CD14-positive monocyte (primary cell): Measurements from ENCODE around the gene TCF4. TPM values are rescaled to one million over a fixed set of nuclear protein-coding genes. Genes with fewer than 3 reads are reported as not detected.

Experiments
- DNase-seq, 3 donors: peaks; one replicate each; pipeline ENCODE4 v3.0.0-alpha.2; 2011 to 2022
- H2AFZ ChIP-seq: 2 replicates; pipeline ENCODE4 v1.6.0; 2012; ENCODE audit warnings: mild to moderate bottlenecking, low read depth, low read length, inconsistent platforms; ENCODE audit not compliant: insufficient read depth, poor library complexity, severe bottlenecking
- H3K27ac ChIP-seq, 2 donors: 1 replicate in 1 of 2; 2 replicates in 1 of 2; pipeline ENCODE4 v1.5.1; 2012 to 2013; ENCODE audit warnings: low read length in 2 of 2, control low read depth in 1 of 2, inconsistent platforms in 1 of 2, low read depth in 1 of 2, mild to moderate bottlenecking in 1 of 2
- H3K27me3 ChIP-seq, 2 donors: one replicate each; pipeline versions ENCODE4 v1.6.0 to v1.6.1; 2011 to 2013; ENCODE audit warnings: low read length in 2 of 2; ENCODE audit not compliant: control insufficient read depth in 2 of 2, insufficient read depth in 2 of 2
- H3K36me3 ChIP-seq, 2 donors: replicated peaks in 1 of 2; 1 replicate in 1 of 2; 2 replicates in 1 of 2; pipeline versions ENCODE4 v1.5.1 to v1.6.1; 2012 to 2013; ENCODE audit warnings: low read length in 2 of 2, control low read depth in 1 of 2, inconsistent platforms in 1 of 2, mild to moderate bottlenecking in 1 of 2; ENCODE audit not compliant: insufficient read depth in 2 of 2, control insufficient read depth in 1 of 2
- H3K4me1 ChIP-seq, 2 donors: 1 replicate in 1 of 2; 2 replicates in 1 of 2; pipeline versions ENCODE4 v1.5.1 to v1.6.1; 2012 to 2013; ENCODE audit warnings: low read length in 2 of 2, control low read depth in 1 of 2, inconsistent platforms in 1 of 2, mild to moderate bottlenecking in 1 of 2, moderate library complexity in 1 of 2; ENCODE audit not compliant: insufficient read depth in 2 of 2, control insufficient read depth in 1 of 2
- H3K4me2 ChIP-seq: replicated peaks from 2 replicates; pipeline ENCODE3; 2012; ENCODE audit warnings: low read length, moderate library complexity, mild to moderate bottlenecking; ENCODE audit not compliant: poor library complexity, severe bottlenecking; ENCODE audit errors: extremely low read depth
- H3K4me3 ChIP-seq, 3 experiments: fragments of 200-600 bp in 1 of 3; sonication (generic) in 1 of 3; replicated peaks in 1 of 3; 1 replicate in 2 of 3; 2 replicates in 1 of 3; pipeline ENCODE4 v1.5.1; 2011 to 2013; ENCODE audit warnings: low read length in 3 of 3, mild to moderate bottlenecking in 3 of 3, control low read depth in 2 of 3, low read depth in 2 of 3, inconsistent platforms in 1 of 3, moderate library complexity in 1 of 3
- H3K79me2 ChIP-seq: 2 replicates; pipeline ENCODE4 v1.6.0; 2012; ENCODE audit warnings: mild to moderate bottlenecking, control low read depth, inconsistent platforms, low read length, moderate library complexity; ENCODE audit not compliant: insufficient read depth
- H3K9ac ChIP-seq: 2 replicates; pipeline ENCODE4 v1.6.0; 2017; ENCODE audit warnings: low read length, mild to moderate bottlenecking; ENCODE audit not compliant: insufficient read depth, poor library complexity, severe bottlenecking
- H3K9me3 ChIP-seq, 2 donors: replicated peaks in 1 of 2; 1 replicate in 1 of 2; 2 replicates in 1 of 2; pipeline versions ENCODE4 v1.5.1 to v1.6.1; 2012 to 2013; ENCODE audit warnings: low read length in 2 of 2, control low read depth in 1 of 2; ENCODE audit not compliant: control insufficient read depth in 1 of 2, insufficient read depth in 1 of 2
- H4K20me1 ChIP-seq: 2 replicates; pipeline ENCODE4 v1.6.0; 2012; ENCODE audit warnings: mild to moderate bottlenecking, low read length, control low read depth, moderate library complexity; ENCODE audit not compliant: insufficient read depth
- H3K27ac Mint-ChIP-seq, 7 donors: one replicate each; pipeline ENCODE4 v1.8.0; 2020; ENCODE audit warnings: mild to moderate bottlenecking in 7 of 7, mixed read lengths in 7 of 7, moderate library complexity in 6 of 7, inconsistent platforms in 2 of 7
- H3K27me3 Mint-ChIP-seq, 3 donors: one replicate each; pipeline ENCODE4 v1.8.0; 2021 to 2022; ENCODE audit warnings: low read depth in 3 of 3, mild to moderate bottlenecking in 3 of 3, mixed read lengths in 3 of 3, moderate library complexity in 3 of 3, inconsistent platforms in 1 of 3
- H3K36me3 Mint-ChIP-seq, 2 donors: one replicate each; pipeline ENCODE4 v1.8.0; 2020; ENCODE audit warnings: mixed read lengths in 2 of 2, inconsistent platforms in 1 of 2, mild to moderate bottlenecking in 1 of 2
- H3K4me1 Mint-ChIP-seq: one replicate; pipeline ENCODE4 v1.8.0; 2020; ENCODE audit warnings: mild to moderate bottlenecking, mixed read lengths
- H3K4me3 Mint-ChIP-seq, 2 donors: one replicate each; pipeline ENCODE4 v1.8.0; 2020; ENCODE audit warnings: mild to moderate bottlenecking in 2 of 2, mixed read lengths in 2 of 2, moderate library complexity in 1 of 2
- H3K9me3 Mint-ChIP-seq, 7 donors: one replicate each; pipeline ENCODE4 v1.8.0; 2020 to 2022; ENCODE audit warnings: mixed read lengths in 7 of 7, mild to moderate bottlenecking in 6 of 7, moderate library complexity in 6 of 7, inconsistent platforms in 2 of 7
- CTCF ChIP-seq: fragments of 200-600 bp; IDR thresholded peaks from one replicate; pipeline ENCODE4 v1.8.0; 2022; ENCODE audit warnings: antibody characterized with exemption, mild to moderate bottlenecking
- WGBS: methylation state at CpG from one replicate; pipeline ENCODE4 v1.1.5; 2013; ENCODE audit warnings: missing lambda C conversion rate; ENCODE audit not compliant: insufficient coverage; 5-methylcytosine and 5-hydroxymethylcytosine counted together
- intact Hi-C, 2 donors: fragments of 100-400 bp; cut with micrococcal nuclease; formaldehyde crosslinking; loops; one replicate each; pipeline versions ENCODE4 v1.15.0 to v1.15.1; 2023
- polyA plus RNA-seq, 3 donors: library from polyadenylated mRNA; depleted of rRNA in 1 of 3; unstranded in 2 of 3; stranded (reverse) in 1 of 3; fragments of 300-500 nt in 2 of 3; fragments of >200 nt in 1 of 3; fragmentation: Illumina TruSeq in 2 of 3; gene quantifications; 1 replicate in 2 of 3; 2 replicates in 1 of 3; pipeline ENCODE4 v1.2.3, GENCODE V29; 2012 to 2021

TCF4 gene
- polyA plus RNA-seq, 3 donors = 5.9 to 12.9 (median 10.7) TPM

GRCh38 chr18:55477860-55478581 is 110.0 kb downstream of the TCF4 start:
- Mint-ChIP-seq H3K9me3 (no peaks in the 10 kb centered on the region), H3K36me3 (no peaks in the 10 kb centered on the region), H3K27ac (peak overlapping the region in 4 of 7 donors; percentile 55 to 91 (median 70)), H3K4me1 (peaks cover 14% of the 10 kb centered on the region), H3K4me3 (peak overlapping the region; percentile 90 to 97), H3K27me3 (peaks cover 0 to 7% (median 0%) of the 10 kb centered on the region in 3 donors)
- Histone ChIP-seq H3K79me2 (no peaks in the 10 kb centered on the region), H2AFZ (peak overlapping the region; percentile 90), H3K4me1 (peaks cover 6 to 17% of the 10 kb centered on the region in 2 donors), H3K36me3 (no peaks in the 10 kb centered on the region), H3K27ac (peak overlapping the region in 1 of 2 donors; percentile 76), H3K4me2 (peak overlapping the region; percentile 89), H3K4me3 (peak overlapping the region; percentile 44 to 99 (median 82)), H3K9me3 (no peaks in the 10 kb centered on the region), H4K20me1 (no peaks in the 10 kb centered on the region), H3K9ac (peak overlapping the region; percentile 61), H3K27me3 (no peaks in the 10 kb centered on the region)
- no peak for DNase-seq
- 41% methylated on average over 7 of the region's 8 CpGs for WGBS
- no peak for TF ChIP-seq CTCF
- intact Hi-C loops = no loop called here

DNA sequence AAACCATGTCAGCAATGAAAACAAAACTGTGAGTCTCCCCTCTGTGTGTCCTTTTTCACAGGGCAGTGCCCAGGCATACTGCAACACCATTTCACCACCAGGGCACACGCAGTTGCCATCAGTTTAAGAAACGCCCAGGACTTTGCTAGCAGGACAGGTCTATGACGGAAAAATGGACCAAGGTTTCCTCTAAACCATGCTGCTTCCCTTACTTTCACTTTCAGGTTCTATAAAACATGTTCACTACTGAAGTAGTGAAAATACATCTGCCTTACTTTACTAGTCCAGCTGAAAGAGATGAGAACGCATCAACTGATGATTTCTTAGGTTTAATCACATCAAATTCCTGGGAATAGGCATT is 110.5 kb downstream of the TCF4 start:
- Mint-ChIP-seq H3K9me3 (no peaks in the 10 kb centered on the region), H3K4me1 (peaks cover 14% of the 10 kb centered on the region), H3K27ac (peak overlapping the region in 6 of 7 donors; percentile 55 to 91 (median 76)), H3K27me3 (peaks cover 0 to 4% (median 0%) of the 10 kb centered on the region in 3 donors), H3K4me3 (peak overlapping the region; percentile 90 to 97), H3K36me3 (no peaks in the 10 kb centered on the region)
- Histone ChIP-seq H3K9me3 (no peaks in the 10 kb centered on the region), H3K4me2 (peak overlapping the region; percentile 89), H3K4me1 (peaks cover 6 to 17% of the 10 kb centered on the region in 2 donors), H3K4me3 (peak overlapping the region; percentile 44 to 99 (median 82)), H3K9ac (peak overlapping the region; percentile 61), H3K27ac (peak overlapping the region in 1 of 2 donors; percentile 76), H3K36me3 (no peaks in the 10 kb centered on the region), H4K20me1 (no peaks in the 10 kb centered on the region), H2AFZ (peak overlapping the region; percentile 90), H3K27me3 (no peaks in the 10 kb centered on the region), H3K79me2 (no peaks in the 10 kb centered on the region)
- 0% methylated on average over 1 of the region's 4 CpGs for WGBS
- TF ChIP-seq CTCF = peak; percentile 19
- DNase-seq = peak; percentile 53 to 61 (median 60)
- intact Hi-C loops = no loop called here
